Measurements from ENCODE around the gene UNC45B.
"Not testable (repeated sequence)": the region's sequence is repeated elsewhere in the genome, so short reads cannot be mapped to it uniquely, and the experiment has no call there.

GRCh38 chr17:35151080-35151479, 3.5 kb downstream of the UNC45B start:
- not testable (repeated sequence) for TF ChIP-seq FOXK2 (IDR thresholded peaks at IDR 0.05); NFRKB (IDR thresholded peaks at IDR 0.05); PKNOX1 (IDR thresholded peaks at IDR 0.05); FOXM1 (IDR thresholded peaks at IDR 0.05; ENCODE audit: borderline replicate concordance); SUZ12 (IDR thresholded peaks at IDR 0.05); CTBP1 (IDR thresholded peaks at IDR 0.05; ENCODE audit: borderline replicate concordance); BHLHE40 (IDR thresholded peaks at IDR 0.05; ENCODE audit: borderline replicate concordance); SP1 (IDR thresholded peaks at IDR 0.05); FOXA1 (IDR thresholded peaks at IDR 0.05); ZNF384 (IDR thresholded peaks at IDR 0.05)

All from HEK293T (cell line).